AG04450 (cell line): ENCODE measurements around the gene ACTN4. TPM values are rescaled to one million over a fixed set of nuclear protein-coding genes. Genes with fewer than 3 reads are reported as not detected.

Source experiments
- CTCF ChIA-PET: fragments of 300-600, 350-600 bp; formaldehyde crosslinking; extraction: SDS; loops from one replicate; lab custom pipeline; 2022; ENCODE audit warnings: antibody characterized with exemption, inconsistent platforms; lab: Charles Lee
- POLR2A ChIA-PET: fragments of 350-600 bp; formaldehyde crosslinking; extraction: SDS; loops from one replicate; lab custom pipeline; 2021; ENCODE audit warnings: antibody characterized with exemption, inconsistent platforms; lab: Yijun Ruan, JAX
- DNase-seq: peaks from one replicate; pipeline ENCODE4 v3.0.0-alpha.2; 2011; ENCODE audit warnings: low read depth, low spot score
- H3K27ac ChIP-seq: one replicate; pipeline ENCODE4 v1.5.1; 2012; ENCODE audit warnings: low read depth, low read length, control low read depth
- H3K27me3 ChIP-seq: one replicate; pipeline ENCODE4 v1.6.0; 2012; ENCODE audit warnings: low read length; ENCODE audit not compliant: control insufficient read depth, insufficient read depth
- H3K4me3 ChIP-seq: 2 replicates; pipeline ENCODE4 v1.5.1; 2011; ENCODE audit warnings: mild to moderate bottlenecking, low read depth, low read length, control low read depth
- H3K9me3 ChIP-seq: 2 replicates; pipeline ENCODE4 v1.5.1; 2012; ENCODE audit warnings: low read length; ENCODE audit not compliant: control insufficient read depth, insufficient read depth
- CTCF ChIP-seq: IDR thresholded peaks from 2 replicates; pipeline ENCODE4 v1.5.1; 2011; ENCODE audit warnings: low read depth, low read length, control low read depth, inconsistent platforms
- polyA plus RNA-seq: library from polyadenylated mRNA; depleted of rRNA; stranded (reverse); fragments of >200 nt; gene quantifications from 2 replicates; pipeline ENCODE4 v1.2.3, GENCODE V29; 2011

The ACTN4 gene
- polyA plus RNA-seq, 1 experiment: 300 TPM

GRCh38 chr19:38679839-38680238 is 32.4 kb downstream of the ACTN4 start:
- DNase-seq: no peak
- no peaks in the 10 kb centered on the region for H3K27me3 ChIP-seq
- ChIA-PET POLR2A (interaction anchor here (0.6 to 1.1 kb wide), 3 partner anchors 11 to 27 kb away, joined by 3 to 4 read pairs (median 3); no protein-coding TSS in a partner anchor), CTCF (interaction anchor here (0.6 kb wide), 1 partner anchor 1093 kb away, joined by 3 read pairs; no protein-coding TSS in a partner anchor)
- H3K4me3 ChIP-seq: no peak overlapping the region
- H3K27ac ChIP-seq: no peak overlapping the region
- TF ChIP-seq CTCF: no peak
- peaks cover 4% of the 10 kb centered on the region; the same call in 1 of the 2 replicates for H3K9me3 ChIP-seq

- DNase-seq: no peak
- peaks cover 4% of the 10 kb centered on the region; the same call in 1 of the 2 replicates for H3K9me3 ChIP-seq
- CTCF ChIA-PET: interaction anchor here (0.8 to 2.1 kb wide), 2 partner anchors 10 to 87 kb away, joined by 3 to 7 read pairs; no protein-coding TSS in a partner anchor
- POLR2A ChIA-PET: interaction anchor here (1.2 kb wide), 1 partner anchor 15 kb away, joined by 3 read pairs; no protein-coding TSS in a partner anchor
- H3K27me3 ChIP-seq: no peaks in the 10 kb centered on the region
- no peak for TF ChIP-seq CTCF
- peak overlapping the region; percentile 99 for H3K27ac ChIP-seq
- H3K4me3 ChIP-seq: no peak overlapping the region
Observed at GRCh38 chr19:38682195-38682867, 34.9 kb downstream of the ACTN4 start.

- ChIA-PET POLR2A (interaction anchor here (0.6 to 1.6 kb wide), 9 partner anchors 9 to 36 kb away, joined by 3 to 7 read pairs (median 4); partner anchors contain the start of gene ACTN4), CTCF (interaction anchor here (0.8 to 2.1 kb wide), 2 partner anchors 9 to 86 kb away, joined by 3 to 7 read pairs; no protein-coding TSS in a partner anchor)
- Histone ChIP-seq H3K27ac (peak overlapping the region; percentile 99), H3K27me3 (no peaks in the 10 kb centered on the region), H3K9me3 (peaks cover 4% of the 10 kb centered on the region; the same call in 1 of the 2 replicates), H3K4me3 (no peak overlapping the region)
- no peak for DNase-seq
- TF ChIP-seq CTCF: no peak
Observed at GRCh38 chr19:38682872-38683392, 35.5 kb downstream of the ACTN4 start.

- Histone ChIP-seq H3K27me3 (no peaks in the 10 kb centered on the region), H3K27ac (peak overlapping the region; percentile 99), H3K4me3 (no peak overlapping the region), H3K9me3 (peaks cover 4% of the 10 kb centered on the region; the same call in 1 of the 2 replicates)
- DNase-seq: no peak
- CTCF ChIA-PET: interaction anchor here (2.1 kb wide), 1 partner anchor 9 kb away, joined by 7 read pairs; no protein-coding TSS in a partner anchor
- POLR2A ChIA-PET: interaction anchor here (0.6 to 1.6 kb wide), 9 partner anchors 8 to 36 kb away, joined by 3 to 7 read pairs (median 4); partner anchors contain the start of gene ACTN4
- no peak for TF ChIP-seq CTCF
Observed at GRCh38 chr19:38683393-38684077, 36.1 kb downstream of the ACTN4 start.
